ENCODE measurements around the gene GPR17. TPM values are rescaled to one million over a fixed set of nuclear protein-coding genes. Genes with fewer than 3 reads are reported as not detected.

Gene GPR17
- total RNA-seq, 1 experiment from 2014 or later = not detected

- Mint-ChIP-seq H3K27me3 (ENCODE audit: insufficient read depth, unreplicated experiment) (no peaks in the 10 kb centered on the region), H3K4me3 (ENCODE audit: unreplicated experiment) (no peak overlapping the region), H3K4me1 (ENCODE audit: insufficient read depth, unreplicated experiment) (peaks cover 9% of the 10 kb centered on the region), H3K9me3 (ENCODE audit: unreplicated experiment) (peaks cover 19% of the 10 kb centered on the region), H3K27ac (ENCODE audit: low read depth, unreplicated experiment) (no peak overlapping the region), H3K36me3 (ENCODE audit: insufficient read depth, unreplicated experiment) (no peaks in the 10 kb centered on the region)
- no TSS peak for BruUV-seq (replicated peaks)
- TF ChIP-seq CTCF (IDR thresholded peaks at IDR 0.05; ENCODE audit: unreplicated experiment) = no peak
- intact Hi-C loops (cut with micrococcal nuclease) = no loop called here
- CTCF ChIA-PET = interaction anchor here (0.6 kb wide), 1 partner anchor 40 kb away, joined by 3 read pairs; no protein-coding TSS in a partner anchor
- POLR2A ChIA-PET = no interaction called here
- DNase-seq (ENCODE audit: unreplicated experiment) = peak; percentile 39
Observed at GRCh38 chr2:127597984-127598380, 48.0 kb upstream of the GPR17 start.

GRCh38 chr2:127598711-127599110, 47.2 kb upstream of the GPR17 start:
- H3K27me3 Mint-ChIP-seq (ENCODE audit: insufficient read depth, unreplicated experiment) = no peaks in the 10 kb centered on the region
- H3K27ac Mint-ChIP-seq (ENCODE audit: low read depth, unreplicated experiment) = no peak overlapping the region
- intact Hi-C loops (cut with micrococcal nuclease) = no loop called here
- no TSS peak for BruUV-seq (replicated peaks)
- CTCF ChIA-PET = interaction anchor here (0.9 to 1.3 kb wide), 2 partner anchors 9 to 14 kb away, joined by 3 read pairs; no protein-coding TSS in a partner anchor
- H3K4me3 Mint-ChIP-seq (ENCODE audit: unreplicated experiment) = no peak overlapping the region
- no peak for DNase-seq (ENCODE audit: unreplicated experiment)
- H3K36me3 Mint-ChIP-seq (ENCODE audit: insufficient read depth, unreplicated experiment) = no peaks in the 10 kb centered on the region
- H3K9me3 Mint-ChIP-seq (ENCODE audit: unreplicated experiment) = peaks cover 19% of the 10 kb centered on the region
- H3K4me1 Mint-ChIP-seq (ENCODE audit: insufficient read depth, unreplicated experiment) = peaks cover 9% of the 10 kb centered on the region
- POLR2A ChIA-PET = no interaction called here
- no peak for TF ChIP-seq CTCF (IDR thresholded peaks at IDR 0.05; ENCODE audit: unreplicated experiment)

- intact Hi-C loops (cut with micrococcal nuclease) = no loop called here
- Mint-ChIP-seq H3K27me3 (ENCODE audit: insufficient read depth, unreplicated experiment) (no peaks in the 10 kb centered on the region), H3K9me3 (ENCODE audit: unreplicated experiment) (peaks cover 19% of the 10 kb centered on the region), H3K4me1 (ENCODE audit: insufficient read depth, unreplicated experiment) (peaks cover 9% of the 10 kb centered on the region), H3K36me3 (ENCODE audit: insufficient read depth, unreplicated experiment) (no peaks in the 10 kb centered on the region), H3K27ac (ENCODE audit: low read depth, unreplicated experiment) (no peak overlapping the region), H3K4me3 (ENCODE audit: unreplicated experiment) (no peak overlapping the region)
- POLR2A ChIA-PET = no interaction called here
- DNase-seq (ENCODE audit: unreplicated experiment) = no peak
- TF ChIP-seq CTCF (IDR thresholded peaks at IDR 0.05; ENCODE audit: unreplicated experiment) = no peak
- CTCF ChIA-PET = interaction anchor here (0.6 to 1.3 kb wide), 4 partner anchors 9 to 19 kb away, joined by 3 read pairs; no protein-coding TSS in a partner anchor
- no TSS peak for BruUV-seq (replicated peaks)
Observed at GRCh38 chr2:127599211-127599610, 46.7 kb upstream of the GPR17 start.

- no TSS peak for BruUV-seq (replicated peaks)
- CTCF ChIA-PET = no interaction called here
- no peaks in the 10 kb centered on the region for H3K27me3 Mint-ChIP-seq (ENCODE audit: insufficient read depth, unreplicated experiment)
- intact Hi-C loops (cut with micrococcal nuclease) = no loop called here
- no peak for TF ChIP-seq CTCF (IDR thresholded peaks at IDR 0.05; ENCODE audit: unreplicated experiment)
- H3K4me1 Mint-ChIP-seq (ENCODE audit: insufficient read depth, unreplicated experiment) = no peaks in the 10 kb centered on the region
- H3K36me3 Mint-ChIP-seq (ENCODE audit: insufficient read depth, unreplicated experiment) = no peaks in the 10 kb centered on the region
- H3K27ac Mint-ChIP-seq (ENCODE audit: low read depth, unreplicated experiment) = no peak overlapping the region
- H3K9me3 Mint-ChIP-seq (ENCODE audit: unreplicated experiment) = peaks cover 12% of the 10 kb centered on the region
- no peak overlapping the region for H3K4me3 Mint-ChIP-seq (ENCODE audit: unreplicated experiment)
- DNase-seq (ENCODE audit: unreplicated experiment) = no peak
- POLR2A ChIA-PET = no interaction called here
Observed at GRCh38 chr2:127604986-127605385, 41.0 kb upstream of the GPR17 start.
